HepG2 (cell line): Measurements from ENCODE around the gene TMEM255B.
"Not testable (repeated sequence)": the region's sequence is repeated elsewhere in the genome, so short reads cannot be mapped to it uniquely, and the experiment has no call there.

Experiments used
- CTCF ChIP-seq: sonication (generic); formaldehyde crosslinking; IDR thresholded peaks from 2 replicates; pipeline ENCODE4 v1.5.0; 2020; ENCODE audit warnings: mild to moderate bottlenecking, missing genetic modification reagents, moderate library complexity
- ETV6 ChIP-seq: sonication (generic); formaldehyde crosslinking; conservative IDR thresholded peaks from 2 replicates; pipeline ENCODE4 v1.4.0; 2020; ENCODE audit warnings: missing genetic modification reagents
- SALL2 ChIP-seq: sonication (generic); formaldehyde crosslinking; IDR thresholded peaks from 2 replicates; pipeline ENCODE4 v1.8.1; 2023; ENCODE audit warnings: mild to moderate bottlenecking, missing genetic modification reagents, inconsistent platforms
- SMARCC2 ChIP-seq: fragments of 450-650 bp; IDR thresholded peaks from 2 replicates; pipeline ENCODE4 v1.6.1; 2017; ENCODE audit warnings: antibody characterized with exemption, mild to moderate bottlenecking

- not testable (repeated sequence) for TF ChIP-seq SMARCC2; SALL2 (CRISPR knock-in tag); CTCF (CRISPR knock-in tag); ETV6 (CRISPR knock-in tag)
These were observed 30.9 kb downstream of the TMEM255B start for GRCh38 chr13:113789931-113790330.
